GDM1 (cell line): Measurements from ENCODE around the gene RCC2.
"Not testable (repeated sequence)": the region's sequence is repeated elsewhere in the genome, so short reads cannot be mapped to it uniquely, and the experiment has no call there.

Experiments
- DNase-seq: peaks from one replicate; lab custom pipeline; 2025; lab: John Stamatoyannopoulos, UW

Gene RCC2

GRCh38 chr1:17439250-17440073, at the start of gene RCC2:
Gene RCC2 (minus strand): TSS chr1:17439677. CDS start chr1:17438514, 1,163 bp downstream.
- peak; percentile 67 for DNase-seq

GRCh38 chr1:17486242-17486641, 46.8 kb upstream of the RCC2 start:
- no peak for DNase-seq

DNA sequence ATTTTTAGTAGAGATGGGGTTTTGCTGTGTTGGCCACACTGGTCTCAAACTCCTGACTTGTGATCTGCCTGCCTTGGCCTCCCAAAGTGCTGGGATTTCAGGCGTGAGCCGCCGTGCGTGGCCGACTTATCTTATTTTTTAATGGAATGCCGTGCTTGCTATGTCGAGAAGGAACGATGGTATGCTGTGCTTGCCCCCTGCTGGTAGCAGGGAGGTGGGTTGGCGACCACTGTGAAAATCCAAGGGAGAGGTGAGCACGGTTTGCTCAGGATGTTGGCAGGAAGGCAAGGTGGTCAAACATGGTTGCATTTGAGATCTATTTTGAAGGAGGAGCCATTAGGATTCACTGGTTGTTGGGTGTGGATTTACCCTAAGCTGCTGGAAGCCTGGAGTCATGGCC, 45.8 kb upstream of the RCC2 start:
- DNase-seq = no peak

DNA sequence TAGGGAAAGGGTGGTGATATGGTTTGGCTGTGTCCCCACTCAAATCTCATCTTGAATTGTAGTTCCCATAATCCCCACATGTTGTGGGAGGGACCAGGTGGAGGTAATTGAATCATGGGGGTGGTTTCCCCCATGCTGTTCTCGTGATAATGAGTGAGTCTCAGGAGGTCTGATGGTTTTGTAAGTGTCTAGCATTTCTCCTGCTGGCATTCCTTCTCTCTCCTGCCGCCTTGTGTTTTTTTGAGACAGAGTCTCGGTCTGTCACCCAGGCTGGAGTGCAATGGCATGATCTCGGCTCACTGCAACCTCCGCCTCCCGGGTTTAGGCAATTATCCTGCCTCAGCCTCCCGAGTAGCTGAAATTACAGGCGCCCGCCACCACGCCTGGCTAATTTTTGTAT, 42.5 kb upstream of the RCC2 start:
- not testable (repeated sequence) for DNase-seq

- DNase-seq = no peak
Observed at GRCh38 chr1:17480846-17481245, 41.4 kb upstream of the RCC2 start.

- no peak for DNase-seq
Observed at GRCh38 chr1:17475752-17476151, 36.3 kb upstream of the RCC2 start.

- DNase-seq = not testable (repeated sequence)
Observed at GRCh38 chr1:17474836-17475555, 35.5 kb upstream of the RCC2 start.

GRCh38 chr1:17472814-17473213, 33.3 kb upstream of the RCC2 start:
- no peak for DNase-seq

DNA sequence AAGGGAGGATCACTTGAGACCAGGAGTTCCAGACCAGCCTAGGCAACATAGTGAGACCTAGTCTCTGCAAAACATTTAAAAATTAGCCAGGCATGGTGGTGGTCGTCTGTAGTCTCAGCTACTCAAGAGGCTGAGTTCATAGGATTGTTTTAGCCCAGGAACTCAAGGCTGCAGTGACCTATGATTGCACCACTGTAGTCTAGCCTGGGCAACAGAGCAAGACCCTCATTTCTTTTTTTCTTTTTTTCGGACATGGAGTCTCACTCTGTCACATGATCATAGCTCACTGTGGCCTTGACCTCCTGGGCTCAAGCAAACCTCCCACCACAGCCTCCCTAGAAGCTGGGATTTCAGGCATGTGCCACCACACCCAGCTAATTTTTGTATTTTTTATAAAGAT, 31.9 kb upstream of the RCC2 start:
- no peak for DNase-seq

DNA sequence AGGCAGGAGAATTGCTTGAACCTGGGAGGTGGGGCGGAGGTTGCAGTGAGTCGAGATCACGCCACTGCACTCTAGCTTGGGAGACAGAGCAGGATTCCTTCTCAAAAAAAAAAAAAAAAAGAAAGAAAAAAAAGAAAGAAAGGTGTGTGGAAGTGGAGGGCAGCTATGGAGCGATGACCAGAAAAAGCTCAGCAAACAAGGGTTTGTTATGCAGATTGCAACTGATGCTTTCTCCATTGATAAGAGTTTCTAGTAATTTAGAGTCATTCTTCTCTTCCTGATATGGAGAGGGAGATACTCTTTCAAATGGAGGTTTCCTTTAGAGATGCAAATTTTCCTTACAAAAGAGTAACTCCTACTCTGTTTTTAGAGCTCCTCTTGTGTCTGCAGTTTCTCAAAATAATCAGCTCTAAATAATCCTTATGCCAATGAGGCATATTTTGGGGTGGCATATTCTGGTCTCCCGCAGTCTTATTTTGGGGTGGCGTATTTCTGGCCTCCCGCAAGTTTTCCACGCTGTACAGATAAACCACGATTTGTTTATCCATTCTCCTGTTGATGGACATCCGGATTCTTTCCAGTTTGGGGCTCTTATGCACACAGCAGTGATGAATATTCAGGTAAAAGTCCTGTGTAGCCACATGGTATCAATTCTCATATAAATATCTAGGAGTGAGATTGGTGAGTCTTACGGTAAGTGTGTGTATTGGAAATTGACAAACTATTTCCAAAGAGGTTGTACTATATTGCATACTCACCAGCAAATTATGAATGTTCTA, 30.7 kb upstream of the RCC2 start:
- DNase-seq = no peak

DNA sequence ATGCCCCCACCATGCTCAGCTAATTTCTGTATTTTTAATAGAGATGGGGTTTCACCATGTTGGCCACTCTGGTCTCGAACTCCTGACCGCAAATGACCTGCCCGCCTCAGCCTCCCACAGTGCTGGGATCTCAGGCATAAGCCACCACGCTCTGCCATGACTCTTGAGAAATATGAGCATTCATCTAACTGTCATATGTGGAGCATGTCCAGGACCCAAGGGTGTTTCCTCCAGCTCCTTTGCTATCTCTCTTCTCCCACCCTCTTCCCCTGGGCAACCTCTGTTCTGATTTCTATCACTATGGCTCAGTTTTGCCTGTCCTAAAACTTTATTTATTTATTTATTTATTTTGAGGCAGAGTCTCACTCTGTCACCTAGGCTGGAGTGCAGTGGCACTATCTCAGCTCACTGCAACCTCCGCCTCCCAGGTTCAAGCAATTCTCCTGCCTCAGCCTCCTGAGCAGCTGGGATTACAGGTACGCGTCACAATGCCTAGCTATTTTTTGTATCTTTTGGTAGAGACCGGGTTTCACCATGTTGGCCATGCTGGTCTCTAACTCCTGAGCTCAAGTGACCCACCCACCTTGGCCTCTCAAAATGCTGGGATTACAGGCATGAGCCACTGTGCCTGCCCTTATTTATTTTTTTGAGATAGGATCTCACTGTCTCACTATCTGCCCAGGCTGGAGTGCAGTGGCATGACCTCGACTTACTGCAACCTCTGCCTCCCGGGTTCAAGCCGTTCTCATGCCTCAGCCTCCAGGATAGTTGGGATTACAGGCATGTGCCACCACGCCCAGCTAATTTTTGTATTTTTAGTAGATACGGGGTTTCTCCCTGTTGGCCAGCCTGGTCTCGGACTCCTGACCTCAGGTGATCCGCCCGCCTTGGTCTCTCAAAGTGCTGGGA, 29.1 kb upstream of the RCC2 start:
- not testable (repeated sequence) for DNase-seq

DNA sequence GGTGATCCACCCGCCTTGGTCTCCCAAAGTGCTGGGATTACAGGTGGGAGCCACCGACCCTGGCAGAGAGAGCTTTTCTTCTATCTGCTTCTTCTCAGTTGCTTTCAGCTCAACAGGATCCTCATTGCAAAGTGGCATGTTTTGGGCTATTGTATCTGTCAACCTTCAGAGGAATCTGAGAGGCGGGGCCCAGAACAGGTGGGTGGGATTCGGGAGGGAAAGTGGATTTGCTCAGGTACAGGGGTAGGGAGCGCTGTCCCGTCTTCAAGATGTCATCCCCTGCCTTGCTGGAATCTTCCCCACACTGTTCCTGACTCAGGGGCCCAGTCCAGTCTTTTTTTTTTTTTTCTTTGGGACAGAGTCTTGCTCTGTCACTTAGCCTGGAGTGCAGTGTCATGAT, 26.9 kb upstream of the RCC2 start:
- DNase-seq = no peak

DNA sequence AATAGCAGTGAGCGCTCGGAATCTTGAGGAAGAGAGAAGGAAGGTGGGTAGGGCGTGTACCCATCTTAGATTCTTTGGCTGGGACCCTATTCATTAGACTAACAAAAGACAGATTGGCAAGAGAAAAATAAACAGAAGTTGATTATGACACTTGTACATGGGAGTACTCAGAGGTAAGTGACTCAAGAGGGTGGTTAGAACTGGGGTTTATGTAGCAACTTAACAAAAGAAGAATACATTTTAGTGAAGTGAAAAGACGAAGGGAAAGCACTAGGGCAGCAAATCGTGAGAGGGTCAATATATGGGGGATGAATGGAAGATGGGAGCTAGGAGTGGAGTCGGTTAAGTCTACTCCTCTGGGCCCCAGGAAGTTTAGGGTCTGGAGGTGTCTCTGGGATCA, 25.8 kb upstream of the RCC2 start:
- DNase-seq = no peak

- no peak for DNase-seq
Observed at GRCh38 chr1:17463991-17464390, 24.5 kb upstream of the RCC2 start.

GRCh38 chr1:17462669-17463068, 23.2 kb upstream of the RCC2 start:
- no peak for DNase-seq

GRCh38 chr1:17460219-17460618, 20.7 kb upstream of the RCC2 start:
- DNase-seq = no peak

GRCh38 chr1:17458794-17459193, 19.3 kb upstream of the RCC2 start:
- no peak for DNase-seq

DNA sequence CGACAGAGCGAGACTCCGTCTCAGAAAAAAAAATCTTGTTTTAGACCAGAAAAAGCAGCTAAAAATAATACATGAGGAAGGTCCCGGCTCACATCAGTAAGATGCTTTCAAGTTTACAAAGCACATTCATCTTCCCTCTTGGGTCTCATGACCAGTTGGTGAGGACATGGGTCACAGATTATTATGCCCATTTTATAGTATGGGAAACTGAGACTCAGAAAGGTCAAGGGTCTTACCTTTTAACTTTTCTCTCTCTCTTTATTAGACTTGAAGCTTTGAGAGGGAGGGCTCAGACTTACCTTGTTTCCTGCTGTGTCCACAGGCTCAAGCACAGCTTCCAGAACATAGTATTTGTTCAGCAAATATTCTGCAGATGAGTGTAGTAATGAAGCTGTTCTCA, 13.2 kb upstream of the RCC2 start:
- DNase-seq = no peak

DNA sequence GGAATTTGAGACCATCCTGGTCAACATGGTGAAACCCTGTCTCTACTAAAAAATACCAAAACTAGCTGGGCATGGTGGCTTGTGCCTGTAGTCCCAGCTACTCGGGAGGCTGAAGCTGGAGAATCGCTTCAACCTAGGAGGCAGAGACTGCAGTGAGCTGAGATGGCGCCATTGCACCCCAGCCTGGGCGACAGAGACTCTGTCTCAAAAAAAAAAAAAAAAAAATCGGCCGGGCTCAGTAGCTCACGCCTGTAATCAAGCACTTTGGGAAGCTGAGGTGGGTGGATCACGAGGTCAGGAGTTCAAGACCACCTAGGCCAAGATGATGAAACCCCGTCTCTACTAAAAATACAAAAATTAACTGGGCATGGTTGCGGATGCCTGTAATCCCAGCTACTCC, 12.7 kb upstream of the RCC2 start:
- not testable (repeated sequence) for DNase-seq

GRCh38 chr1:17451731-17452130, 12.3 kb upstream of the RCC2 start:
- DNase-seq = no peak

GRCh38 chr1:17447501-17447992, 8.1 kb upstream of the RCC2 start:
- no peak for DNase-seq
